Urothelium cell line (cell line): ENCODE data around the gene PTGES3.
A peak's percentile ranks its signal among the peaks of the same experiment; 100 is the strongest.
"Not testable (repeated sequence)": the region's sequence is repeated elsewhere in the genome, so short reads cannot be mapped to it uniquely, and the experiment has no call there.

Source experiments
- DNase-seq: peaks from one replicate; pipeline ENCODE4 v3.0.0; 2011; ENCODE audit warnings: low spot score, mixed read lengths
- FAIRE-seq: peaks from 2 replicates; lab custom pipeline; 2011; peaks lifted over from hg19 to GRCh38; lab: Jason Lieb, UNC

Gene PTGES3

DNA sequence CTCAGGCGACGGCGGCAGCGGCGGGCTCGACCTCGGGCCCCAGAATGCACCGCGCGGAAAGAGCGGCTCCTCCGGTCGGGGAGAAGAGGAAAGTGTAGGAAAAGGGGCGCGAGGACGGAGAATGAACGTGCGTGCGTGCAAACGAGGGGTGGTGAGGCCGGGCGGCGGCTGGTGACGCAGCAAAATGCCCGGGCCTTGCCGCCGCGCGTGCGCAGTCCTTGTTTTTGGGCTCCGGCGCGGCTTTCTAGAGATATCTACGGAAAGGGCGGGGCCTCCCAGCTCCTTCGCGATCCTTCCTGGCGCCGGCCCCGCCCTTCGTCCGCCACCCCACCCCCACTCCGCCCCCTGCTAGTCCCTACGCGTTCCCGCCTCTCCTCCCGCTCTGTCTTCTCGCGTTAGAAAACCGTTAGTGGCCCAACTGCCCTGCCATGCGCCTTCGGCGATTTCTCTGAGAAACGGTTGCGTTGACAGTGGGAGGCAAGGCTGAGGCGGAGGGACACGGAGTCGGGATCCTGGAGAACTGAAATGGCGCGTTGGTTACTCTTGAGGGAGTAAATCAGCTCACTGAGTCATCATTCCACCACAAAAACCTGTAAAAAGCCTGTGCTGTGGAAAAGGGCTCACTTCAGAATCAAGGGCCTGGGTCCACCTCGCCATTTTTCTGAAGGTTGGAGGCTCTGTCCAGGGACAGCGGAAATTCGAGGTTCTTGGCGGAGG lies at the start of gene PTGES3:
TSS of gene PTGES3 (minus strand) at position 156 of the 717 bp plus-strand sequence. CDS start 285 bp downstream, outside the sequence.
- no peak for FAIRE-seq

DNA sequence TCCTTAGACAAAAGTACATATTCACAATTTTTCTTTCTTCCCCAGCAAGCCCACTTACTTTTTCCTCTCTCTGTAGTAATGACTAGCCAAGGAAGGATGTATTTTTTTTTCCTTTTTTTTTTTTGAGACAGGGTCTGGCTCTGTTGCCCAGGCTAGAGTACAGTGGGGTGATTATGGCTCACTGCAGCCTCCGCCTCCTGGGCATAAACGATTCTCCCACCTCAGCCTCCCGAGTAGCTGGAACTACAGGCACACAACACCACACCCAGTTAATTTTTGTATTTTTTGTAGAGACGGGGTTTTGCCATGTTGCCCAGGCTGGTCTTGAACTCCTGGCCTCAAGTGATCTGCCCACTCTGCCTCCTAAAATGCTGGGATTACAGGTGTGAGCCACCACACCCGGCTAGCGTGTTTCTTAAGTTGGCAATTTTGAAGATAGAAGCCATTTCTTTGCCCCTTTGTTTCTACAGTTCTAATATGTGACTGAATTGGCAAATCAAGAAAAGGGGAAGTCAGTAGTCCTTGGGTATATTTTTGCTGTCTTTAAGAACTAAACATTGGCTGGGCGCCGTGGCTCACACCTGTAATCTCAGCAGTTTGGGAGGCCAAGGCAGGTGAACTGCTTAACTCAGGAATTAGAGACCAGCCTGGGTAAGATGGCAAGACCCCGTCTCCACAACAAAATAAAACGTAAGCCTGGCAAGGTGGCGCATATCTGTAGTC lies 40.2 kb upstream of the PTGES3 start:
- FAIRE-seq (no peak), DNase-seq (no peak)

More for the DNA sequence above, at the start of gene PTGES3:
- DNase-seq: peak; percentile 99

GRCh38 chr12:56726196-56726675 lies 38.2 kb upstream of the PTGES3 start:
- not testable (repeated sequence) for FAIRE-seq

GRCh38 chr12:56725723-56726102 lies 37.6 kb upstream of the PTGES3 start:
- FAIRE-seq (no peak), DNase-seq (no peak)

More at GRCh38 chr12:56726196-56726675, 38.2 kb upstream of the PTGES3 start:
- not testable (repeated sequence) for DNase-seq

GRCh38 chr12:56724972-56725722 lies 37.1 kb upstream of the PTGES3 start, which contains the start of gene NACA:
Gene NACA (minus strand): TSS chr12:56725299. CDS start chr12:56724521, 778 bp downstream.
- no peak for FAIRE-seq
- peak; percentile 98 for DNase-seq

DNA sequence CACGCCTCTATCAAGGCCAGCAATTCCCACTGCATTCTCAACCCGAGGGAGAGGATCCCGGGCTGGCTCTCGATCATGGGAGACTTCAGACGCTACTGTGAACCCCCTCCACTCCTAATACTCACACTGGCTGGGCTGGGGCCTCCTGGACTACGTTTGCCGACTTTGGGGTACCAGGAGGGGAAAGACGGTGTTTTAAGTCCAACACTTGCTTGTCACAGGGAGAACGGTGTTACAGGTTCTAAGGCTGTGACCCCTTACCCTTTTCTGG lies 36.6 kb upstream of the PTGES3 start:
- peak; percentile 28 for DNase-seq
- FAIRE-seq: no peak

DNA sequence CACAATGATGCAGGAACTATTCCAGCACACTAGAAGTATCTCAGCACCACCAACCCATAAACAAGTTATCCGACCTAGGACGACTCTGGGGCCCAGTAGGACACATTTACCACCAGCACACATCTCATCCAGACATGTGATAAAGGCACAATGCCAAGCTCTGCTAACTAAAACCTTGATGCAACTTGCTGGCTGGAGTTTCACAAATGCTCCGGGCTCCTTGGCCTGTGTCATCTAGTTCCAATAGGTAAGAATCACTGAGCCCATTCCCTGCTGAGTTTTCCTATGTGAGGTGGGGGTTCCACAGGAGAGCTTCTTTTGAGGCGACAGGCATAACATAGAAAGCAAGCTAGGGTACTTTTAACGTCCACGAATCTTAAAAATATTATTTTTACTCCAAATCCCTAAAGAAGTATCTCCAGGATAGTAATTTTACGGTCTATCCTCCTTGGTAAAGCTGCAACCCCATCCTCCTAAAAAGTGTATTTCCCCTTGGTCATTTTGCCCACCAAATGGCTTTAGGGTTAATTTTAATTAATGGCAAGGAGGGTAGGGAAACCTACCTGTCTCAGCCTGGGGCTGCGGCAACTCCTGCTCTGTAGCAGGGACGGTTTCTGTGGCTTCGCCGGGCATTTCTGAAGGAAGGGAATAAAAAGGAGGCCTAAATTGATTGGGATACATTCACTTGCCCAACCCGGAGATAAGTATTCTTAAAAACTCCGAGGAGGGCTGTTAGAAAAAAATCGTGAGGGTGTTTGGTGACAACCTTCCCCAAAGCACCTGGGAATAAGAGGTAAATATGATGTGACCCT lies 36.0 kb upstream of the PTGES3 start:
- DNase-seq (no peak), FAIRE-seq (no peak)

DNA sequence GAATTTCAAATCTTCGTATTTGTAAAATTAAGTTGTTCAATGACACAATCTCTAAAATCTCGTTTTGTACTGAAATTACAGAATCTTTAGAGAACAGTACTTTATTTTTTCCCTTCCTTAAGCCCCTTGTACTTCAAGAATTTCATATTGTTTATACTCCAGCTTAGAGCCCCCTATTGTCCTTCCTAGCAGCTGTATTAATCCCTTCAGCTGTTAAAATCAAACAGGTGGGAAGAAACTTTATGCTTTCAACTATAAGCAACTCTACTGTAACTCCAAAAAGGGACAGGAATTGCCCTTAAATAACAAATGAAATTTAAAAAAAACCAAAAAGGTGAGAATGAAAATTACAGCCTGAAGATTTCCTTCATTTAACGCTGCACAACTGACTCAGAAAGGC lies 35.3 kb upstream of the PTGES3 start:
- DNase-seq: no peak
- no peak for FAIRE-seq

GRCh38 chr12:56722832-56723231 lies 34.7 kb upstream of the PTGES3 start:
- DNase-seq: no peak
- FAIRE-seq: no peak

GRCh38 chr12:56721721-56722120 lies 33.6 kb upstream of the PTGES3 start:
- DNase-seq: no peak
- FAIRE-seq: no peak

- DNase-seq (no peak), FAIRE-seq (no peak)
Observed at GRCh38 chr12:56721216-56721615, 33.1 kb upstream of the PTGES3 start.

DNA sequence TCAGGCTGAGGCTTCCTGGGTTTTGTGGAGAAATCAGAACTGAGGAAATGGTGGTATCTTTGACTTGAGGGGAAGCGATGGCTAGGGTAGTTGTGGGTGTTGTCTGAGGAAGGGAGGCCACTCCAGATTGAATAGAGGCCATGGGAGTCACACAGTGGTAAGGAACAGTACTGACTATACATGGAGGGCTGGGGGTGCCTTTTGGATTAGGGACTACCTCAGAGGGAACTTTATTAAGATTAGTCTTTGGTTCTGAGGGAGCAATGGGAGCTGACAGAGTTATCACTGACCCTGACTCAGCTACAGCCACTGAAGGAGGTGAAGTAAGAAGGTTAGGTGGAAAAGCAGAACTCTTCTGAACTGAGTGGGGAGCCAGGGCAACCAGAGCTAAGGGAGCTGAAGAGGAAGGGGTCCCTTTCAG lies 32.7 kb upstream of the PTGES3 start:
- DNase-seq: no peak

DNA sequence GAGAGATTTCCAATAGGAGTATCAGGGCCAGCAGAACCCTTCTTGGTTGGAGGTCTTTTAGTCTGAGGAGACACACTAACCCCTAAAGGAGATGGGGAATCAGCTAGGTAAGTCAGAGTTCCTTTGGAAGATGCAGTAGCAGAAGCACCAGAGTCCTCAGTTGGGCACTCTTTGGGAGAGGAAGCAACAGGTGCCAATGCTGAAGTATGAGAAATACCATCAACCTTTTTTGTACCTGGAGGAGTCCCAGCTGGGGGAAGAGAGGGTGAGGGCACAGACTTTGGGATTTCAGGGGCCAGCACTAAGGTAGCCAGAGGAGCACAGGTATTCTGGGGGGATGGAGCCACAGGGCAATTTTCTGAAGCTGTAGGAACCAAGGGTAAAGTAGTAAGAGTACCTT lies 31.0 kb upstream of the PTGES3 start:
- DNase-seq: no peak
- no peak for FAIRE-seq

More for the DNA sequence above, 32.7 kb upstream of the PTGES3 start:
- FAIRE-seq: no peak

- FAIRE-seq (no peak), DNase-seq (no peak)
Observed at GRCh38 chr12:56718636-56719035, 30.6 kb upstream of the PTGES3 start.

- DNase-seq (no peak), FAIRE-seq (no peak)
Observed at GRCh38 chr12:56718149-56718548, 30.1 kb upstream of the PTGES3 start.

DNA sequence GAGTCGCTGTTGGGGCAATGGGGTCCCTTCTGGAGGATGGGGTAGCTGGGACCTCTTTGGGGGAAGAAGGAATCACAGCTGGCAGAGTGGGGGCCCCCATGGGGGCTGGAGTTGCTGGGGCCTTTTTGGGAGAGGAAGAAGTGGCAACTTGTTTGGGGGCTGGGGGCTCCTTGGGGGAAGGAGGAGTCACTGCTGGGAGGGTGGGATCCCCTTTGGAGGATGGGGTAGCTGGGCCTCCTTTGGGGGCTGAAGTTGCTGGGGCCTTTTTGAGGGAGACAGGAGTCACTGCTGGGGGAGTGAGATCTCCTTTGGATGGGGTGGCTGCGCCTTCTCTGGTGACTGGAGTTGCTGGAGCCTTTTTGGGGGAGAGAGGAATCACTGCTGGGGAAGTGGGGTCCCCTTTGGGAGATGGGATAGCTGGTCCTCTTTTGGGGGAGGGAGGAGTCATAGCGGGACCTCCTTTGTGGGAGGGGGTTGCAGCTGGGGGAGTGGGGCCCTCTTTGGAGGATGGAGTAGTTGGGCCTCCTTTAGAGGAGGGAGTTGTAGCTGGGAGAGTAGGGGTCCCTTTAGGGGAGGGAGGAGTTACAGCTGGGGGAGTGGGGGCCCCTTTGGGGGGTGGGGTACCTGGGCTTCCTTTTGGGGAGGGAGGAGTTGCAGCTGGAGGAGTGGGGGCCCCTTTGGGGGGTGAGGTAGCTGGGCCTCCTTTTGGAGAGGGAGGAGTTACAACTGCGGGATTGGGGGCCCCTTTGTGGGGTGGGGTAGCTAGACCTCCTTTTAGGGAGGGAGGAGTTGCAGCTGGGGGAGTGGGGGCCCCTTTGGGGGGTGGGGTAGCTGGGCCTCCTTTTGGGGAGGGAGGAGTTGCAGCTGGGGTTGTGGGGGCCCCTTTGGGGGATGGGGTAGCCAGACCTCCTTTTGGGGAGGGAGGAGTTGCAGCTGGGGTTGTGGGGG lies 29.1 kb upstream of the PTGES3 start:
- FAIRE-seq: no peak
- DNase-seq: no peak

GRCh38 chr12:56716458-56716857 lies 28.4 kb upstream of the PTGES3 start:
- no peak for FAIRE-seq
- no peak for DNase-seq

DNA sequence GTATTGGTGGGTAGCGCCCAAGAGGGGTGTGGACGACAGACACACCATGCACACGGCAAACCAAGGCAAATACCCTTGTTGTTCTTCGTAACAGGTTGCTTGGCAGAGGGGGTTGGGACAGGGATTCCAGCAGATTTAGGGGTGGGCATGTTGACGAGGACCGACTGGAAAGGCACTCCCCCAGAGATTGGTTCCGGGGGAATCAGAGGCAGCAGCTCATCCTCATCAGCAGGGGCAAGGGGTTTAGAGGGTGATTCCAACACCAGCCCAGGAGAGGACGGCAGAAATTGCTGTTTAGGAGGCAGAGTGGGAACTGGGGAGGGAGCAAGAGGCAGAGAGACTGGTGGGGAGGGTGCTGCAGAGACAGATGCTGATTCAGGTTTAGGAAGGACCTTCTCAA lies 27.7 kb upstream of the PTGES3 start:
- no peak for DNase-seq
- no peak for FAIRE-seq

DNA sequence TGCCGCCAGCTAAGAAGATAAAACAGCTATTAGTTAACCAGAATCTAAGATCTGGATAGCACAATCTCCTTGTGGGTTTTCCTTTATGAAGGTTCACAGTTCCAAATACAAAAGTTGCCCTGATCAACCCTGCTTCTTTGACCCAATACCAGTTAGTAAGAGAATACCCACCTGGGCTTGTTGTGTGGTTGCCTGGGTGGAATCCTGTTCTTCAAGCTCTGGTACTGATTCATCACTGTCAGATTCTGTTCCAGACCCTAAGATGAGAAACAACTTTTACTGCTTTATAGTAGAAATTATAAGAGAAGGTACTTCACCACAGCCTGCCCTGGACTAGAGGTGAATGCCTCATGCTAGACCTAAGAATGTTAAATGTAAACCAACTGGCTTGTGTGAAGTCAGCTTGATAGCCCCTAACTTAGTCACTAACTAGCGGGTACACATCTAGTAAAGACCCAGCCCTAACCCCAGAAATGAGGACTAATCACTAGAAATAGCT lies 26.4 kb upstream of the PTGES3 start:
- FAIRE-seq: no peak
- no peak for DNase-seq
